Neural cell (in vitro differentiated cells): Measurements from ENCODE around the gene PLAC8L1. TPM values are rescaled to one million over a fixed set of nuclear protein-coding genes. Genes with fewer than 3 reads are reported as not detected.
"Not testable (repeated sequence)": the region's sequence is repeated elsewhere in the genome, so short reads cannot be mapped to it uniquely, and the experiment has no call there.

Experiments
- H2AFZ ChIP-seq: fragments of 200-600, 300-800 bp; sonication (generic), shearing (Covaris generic); 2 replicates; pipeline ENCODE4 v1.6.0; 2014; ENCODE audit warnings: low read depth, mild to moderate bottlenecking, antibody characterized with exemption, low read length, moderate library complexity
- H3F3A ChIP-seq: fragments of 200-600 bp; shearing (Covaris generic); 2 replicates; pipeline ENCODE4 v1.6.1; 2016; ENCODE audit warnings: mild to moderate bottlenecking, moderate library complexity, mixed read lengths, antibody characterized with exemption, low read length; ENCODE audit not compliant: insufficient read depth, poor library complexity, severe bottlenecking
- H3K27ac ChIP-seq: fragments of 200-600, 300-800 bp; sonication (generic), shearing (Covaris generic); 2 replicates; pipeline ENCODE4 v1.5.1; 2014; ENCODE audit warnings: mild to moderate bottlenecking, low read length, moderate library complexity
- H3K27me3 ChIP-seq: fragments of 300-800, 200-600 bp; sonication (generic), shearing (Covaris generic); 2 replicates; pipeline ENCODE4 v1.6.0; 2014; ENCODE audit warnings: mild to moderate bottlenecking, low read depth, low read length, moderate library complexity; ENCODE audit not compliant: insufficient read depth
- H3K36me3 ChIP-seq: fragments of 300-800, 200-600 bp; sonication (generic), shearing (Covaris generic); 2 replicates; pipeline ENCODE4 v1.5.1; 2014; ENCODE audit warnings: mild to moderate bottlenecking, antibody characterized with exemption, low read length, moderate library complexity; ENCODE audit not compliant: insufficient read depth
- H3K4me2 ChIP-seq: fragments of 300-800, 200-600 bp; sonication (generic), shearing (Covaris generic); 2 replicates; pipeline ENCODE4 v1.6.0; 2014; ENCODE audit warnings: mild to moderate bottlenecking, low read length
- H3K4me3 ChIP-seq: fragments of 300-800, 200-600 bp; sonication (generic), shearing (Covaris generic); 2 replicates; pipeline ENCODE4 v1.5.1; 2014; ENCODE audit warnings: mild to moderate bottlenecking, low read length, moderate library complexity
- H3K79me2 ChIP-seq: fragments of 200-600 bp; shearing (Covaris generic); replicated peaks from 2 replicates; pipeline ENCODE4 v1.6.0; 2014; ENCODE audit warnings: mild to moderate bottlenecking, low read length, moderate library complexity; ENCODE audit not compliant: insufficient read depth
- H3K9ac ChIP-seq: fragments of 300-800, 200-600 bp; sonication (generic), shearing (Covaris generic); 2 replicates; pipeline ENCODE4 v1.6.1; 2016; ENCODE audit warnings: mild to moderate bottlenecking, low read length, mixed read lengths
- H3K9me2 ChIP-seq: fragments of 200-600 bp; shearing (Covaris generic); 2 replicates; pipeline ENCODE4 v1.6.1; 2016; ENCODE audit warnings: mild to moderate bottlenecking, low read length, mixed read lengths; ENCODE audit not compliant: insufficient read depth
- H3K9me3 ChIP-seq: fragments of 200-600, 300-800 bp; sonication (generic), shearing (Covaris generic); 2 replicates; pipeline ENCODE4 v1.6.1; 2016; ENCODE audit warnings: mild to moderate bottlenecking, mixed run types, low read length, moderate library complexity, mixed read lengths
- H4K20me1 ChIP-seq: fragments of 200-600 bp; shearing (Covaris generic); 2 replicates; pipeline ENCODE4 v1.6.1; 2016; ENCODE audit warnings: mild to moderate bottlenecking, mixed run types; ENCODE audit not compliant: insufficient read depth
- EP300 ChIP-seq: fragments of 450-650 bp; conservative IDR thresholded peaks from 2 replicates; pipeline ENCODE4 v1.6.1; 2014; ENCODE audit warnings: antibody characterized with exemption, mild to moderate bottlenecking, moderate library complexity; ENCODE audit not compliant: poor library complexity, severe bottlenecking
- EZH2 ChIP-seq: fragments of 200-600, 300-800 bp; shearing (Covaris generic), sonication (generic); IDR thresholded peaks from 2 replicates; pipeline ENCODE4 v1.6.1; 2014; ENCODE audit warnings: antibody characterized with exemption, low read length, borderline replicate concordance, mild to moderate bottlenecking; ENCODE audit not compliant: insufficient read depth, poor library complexity, severe bottlenecking
- MXI1 ChIP-seq: fragments of 450-650 bp; conservative IDR thresholded peaks from 2 replicates; pipeline ENCODE4 v1.6.1; 2014; ENCODE audit warnings: antibody characterized with exemption, mild to moderate bottlenecking; ENCODE audit not compliant: poor library complexity, severe bottlenecking
- POLR2AphosphoS5 ChIP-seq: IDR thresholded peaks from 2 replicates; pipeline ENCODE4 v1.6.1; 2012
- RAD21 ChIP-seq: fragments of 450-650 bp; conservative IDR thresholded peaks from 2 replicates; pipeline ENCODE4 v1.6.1; 2014; ENCODE audit warnings: antibody characterized with exemption, mild to moderate bottlenecking, moderate library complexity
- SMC3 ChIP-seq: fragments of 450-650 bp; conservative IDR thresholded peaks from 2 replicates; pipeline ENCODE4 v1.6.1; 2014; ENCODE audit warnings: antibody characterized with exemption, mild to moderate bottlenecking, moderate library complexity; ENCODE audit not compliant: poor library complexity
- TAF1 ChIP-seq: IDR thresholded peaks from 2 replicates; pipeline ENCODE4 v1.6.1; 2012; ENCODE audit warnings: low read depth
- polyA plus RNA-seq: library from polyadenylated mRNA; depleted of rRNA; stranded (reverse); fragments of >200 nt; gene quantifications from 2 replicates; pipeline ENCODE4 v1.2.3, GENCODE V29; 2014
- TF ChIP-seq, protein P1 (sequence below): fragments of 450-650 bp; IDR thresholded peaks from 2 replicates; pipeline ENCODE4 v1.5.1; 2014; ENCODE audit warnings: antibody characterized with exemption, mild to moderate bottlenecking, moderate library complexity; ENCODE audit not compliant: poor library complexity, severe bottlenecking
- TF ChIP-seq, protein P2 (sequence below): IDR thresholded peaks from 2 replicates; pipeline ENCODE4 v1.6.1; 2012; ENCODE audit warnings: borderline replicate concordance

The PLAC8L1 gene
- polyA plus RNA-seq, 1 donor from 2014 or later = 0.93 TPM

DNA sequence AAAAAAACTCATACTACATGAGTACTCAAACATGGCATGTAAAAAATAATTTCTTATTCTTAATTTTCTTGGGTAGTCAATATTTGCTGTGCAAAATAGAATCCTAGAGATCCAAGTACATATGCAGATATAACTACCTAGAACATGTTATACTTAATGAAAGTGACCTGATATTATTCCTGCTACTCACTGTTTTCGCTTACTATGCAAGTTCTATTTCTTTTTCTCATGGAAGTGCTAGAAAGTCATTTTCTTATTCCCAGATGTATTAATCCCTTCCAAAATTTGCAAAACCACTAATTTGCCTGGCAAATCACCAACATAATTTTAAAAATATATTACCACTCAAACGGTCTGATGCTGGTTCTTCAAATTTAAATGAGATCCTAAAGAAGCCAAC lies 19.2 kb upstream of the PLAC8L1 start:
- no peaks in the 10 kb centered on the region for H3K9me3 ChIP-seq
- no peaks in the 10 kb centered on the region for H3K9me2 ChIP-seq
- no peak for TF ChIP-seq SMC3
- TF ChIP-seq MXI1 = no peak
- TF ChIP-seq POLR2AphosphoS5 = no peak
- H3F3A ChIP-seq = no peaks in the 10 kb centered on the region
- H3K27ac ChIP-seq = no peak overlapping the region
- no peaks in the 10 kb centered on the region for H4K20me1 ChIP-seq
- peaks cover 10% of the 10 kb centered on the region for H3K36me3 ChIP-seq
- no peaks in the 10 kb centered on the region for H3K79me2 ChIP-seq
- no peak overlapping the region for H2AFZ ChIP-seq
- no peaks in the 10 kb centered on the region for H3K27me3 ChIP-seq
- no peak overlapping the region for H3K9ac ChIP-seq
- H3K4me3 ChIP-seq = no peak overlapping the region
- no peak overlapping the region for H3K4me2 ChIP-seq

DNA sequence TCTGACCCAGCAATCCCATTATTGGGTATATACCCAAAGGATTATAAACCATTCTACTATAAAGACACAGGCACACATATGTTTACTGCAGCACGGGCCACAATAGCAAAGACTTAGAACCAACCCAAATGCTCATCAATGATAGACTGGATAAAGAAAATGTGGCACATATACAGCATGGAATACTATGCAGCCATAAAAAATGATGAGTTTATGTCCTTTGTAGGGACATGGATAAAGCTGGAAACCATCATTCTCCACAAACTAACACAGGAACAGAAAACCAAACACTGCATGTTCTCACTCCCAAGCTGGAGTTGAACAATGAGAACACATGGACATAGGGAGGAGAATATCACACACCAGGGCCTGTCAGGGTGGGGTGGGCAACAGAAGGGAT lies 16.1 kb upstream of the PLAC8L1 start:
- H3K4me2 ChIP-seq, H3K9me2 ChIP-seq, H3K9me3 ChIP-seq, H3K4me3 ChIP-seq, H2AFZ ChIP-seq, H3K9ac ChIP-seq, H3K27me3 ChIP-seq, H3F3A ChIP-seq, H3K79me2 ChIP-seq, H3K27ac ChIP-seq, H4K20me1 ChIP-seq: not testable (repeated sequence)
- peaks cover 11% of the 10 kb centered on the region for H3K36me3 ChIP-seq

DNA sequence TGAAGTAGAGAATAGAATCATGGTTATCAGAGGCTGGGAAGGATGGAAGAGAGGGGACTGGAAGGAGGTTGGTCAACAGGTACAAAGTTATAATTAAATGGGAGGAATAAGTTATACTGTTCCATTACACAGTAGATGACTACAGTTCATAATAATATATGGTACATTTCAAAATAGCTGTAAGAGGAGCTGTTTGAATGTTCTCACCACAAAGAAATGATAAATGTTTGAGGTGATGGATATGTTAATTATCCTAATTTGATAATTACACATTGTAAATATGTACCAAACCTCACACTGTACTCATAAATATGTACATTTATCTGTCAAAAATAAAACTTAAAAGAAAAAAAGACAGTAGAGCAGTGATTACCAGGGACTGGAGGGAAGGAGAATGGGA lies 12.9 kb upstream of the PLAC8L1 start:
- no peak overlapping the region for H3K27ac ChIP-seq
- no peaks in the 10 kb centered on the region for H3K27me3 ChIP-seq
- no peaks in the 10 kb centered on the region for H3K79me2 ChIP-seq
- no peak overlapping the region for H3K9ac ChIP-seq
- H3K9me2 ChIP-seq = no peaks in the 10 kb centered on the region
- TF ChIP-seq TAF1 (no peak), EP300 (no peak), POLR2AphosphoS5 (no peak), SMC3 (no peak), EZH2 (no peak), RAD21 (no peak), MXI1 (no peak)
- TF ChIP-seq, protein P1, sequence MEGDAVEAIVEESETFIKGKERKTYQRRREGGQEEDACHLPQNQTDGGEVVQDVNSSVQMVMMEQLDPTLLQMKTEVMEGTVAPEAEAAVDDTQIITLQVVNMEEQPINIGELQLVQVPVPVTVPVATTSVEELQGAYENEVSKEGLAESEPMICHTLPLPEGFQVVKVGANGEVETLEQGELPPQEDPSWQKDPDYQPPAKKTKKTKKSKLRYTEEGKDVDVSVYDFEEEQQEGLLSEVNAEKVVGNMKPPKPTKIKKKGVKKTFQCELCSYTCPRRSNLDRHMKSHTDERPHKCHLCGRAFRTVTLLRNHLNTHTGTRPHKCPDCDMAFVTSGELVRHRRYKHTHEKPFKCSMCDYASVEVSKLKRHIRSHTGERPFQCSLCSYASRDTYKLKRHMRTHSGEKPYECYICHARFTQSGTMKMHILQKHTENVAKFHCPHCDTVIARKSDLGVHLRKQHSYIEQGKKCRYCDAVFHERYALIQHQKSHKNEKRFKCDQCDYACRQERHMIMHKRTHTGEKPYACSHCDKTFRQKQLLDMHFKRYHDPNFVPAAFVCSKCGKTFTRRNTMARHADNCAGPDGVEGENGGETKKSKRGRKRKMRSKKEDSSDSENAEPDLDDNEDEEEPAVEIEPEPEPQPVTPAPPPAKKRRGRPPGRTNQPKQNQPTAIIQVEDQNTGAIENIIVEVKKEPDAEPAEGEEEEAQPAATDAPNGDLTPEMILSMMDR = no peak
- TF ChIP-seq, protein P2, sequence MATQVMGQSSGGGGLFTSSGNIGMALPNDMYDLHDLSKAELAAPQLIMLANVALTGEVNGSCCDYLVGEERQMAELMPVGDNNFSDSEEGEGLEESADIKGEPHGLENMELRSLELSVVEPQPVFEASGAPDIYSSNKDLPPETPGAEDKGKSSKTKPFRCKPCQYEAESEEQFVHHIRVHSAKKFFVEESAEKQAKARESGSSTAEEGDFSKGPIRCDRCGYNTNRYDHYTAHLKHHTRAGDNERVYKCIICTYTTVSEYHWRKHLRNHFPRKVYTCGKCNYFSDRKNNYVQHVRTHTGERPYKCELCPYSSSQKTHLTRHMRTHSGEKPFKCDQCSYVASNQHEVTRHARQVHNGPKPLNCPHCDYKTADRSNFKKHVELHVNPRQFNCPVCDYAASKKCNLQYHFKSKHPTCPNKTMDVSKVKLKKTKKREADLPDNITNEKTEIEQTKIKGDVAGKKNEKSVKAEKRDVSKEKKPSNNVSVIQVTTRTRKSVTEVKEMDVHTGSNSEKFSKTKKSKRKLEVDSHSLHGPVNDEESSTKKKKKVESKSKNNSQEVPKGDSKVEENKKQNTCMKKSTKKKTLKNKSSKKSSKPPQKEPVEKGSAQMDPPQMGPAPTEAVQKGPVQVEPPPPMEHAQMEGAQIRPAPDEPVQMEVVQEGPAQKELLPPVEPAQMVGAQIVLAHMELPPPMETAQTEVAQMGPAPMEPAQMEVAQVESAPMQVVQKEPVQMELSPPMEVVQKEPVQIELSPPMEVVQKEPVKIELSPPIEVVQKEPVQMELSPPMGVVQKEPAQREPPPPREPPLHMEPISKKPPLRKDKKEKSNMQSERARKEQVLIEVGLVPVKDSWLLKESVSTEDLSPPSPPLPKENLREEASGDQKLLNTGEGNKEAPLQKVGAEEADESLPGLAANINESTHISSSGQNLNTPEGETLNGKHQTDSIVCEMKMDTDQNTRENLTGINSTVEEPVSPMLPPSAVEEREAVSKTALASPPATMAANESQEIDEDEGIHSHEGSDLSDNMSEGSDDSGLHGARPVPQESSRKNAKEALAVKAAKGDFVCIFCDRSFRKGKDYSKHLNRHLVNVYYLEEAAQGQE = no peak
- H3K36me3 ChIP-seq = peaks cover 9% of the 10 kb centered on the region
- no peaks in the 10 kb centered on the region for H3F3A ChIP-seq
- H3K4me3 ChIP-seq = no peak overlapping the region
- H4K20me1 ChIP-seq = no peaks in the 10 kb centered on the region
- no peaks in the 10 kb centered on the region for H3K9me3 ChIP-seq
- H2AFZ ChIP-seq = no peak overlapping the region
- no peak overlapping the region for H3K4me2 ChIP-seq

DNA sequence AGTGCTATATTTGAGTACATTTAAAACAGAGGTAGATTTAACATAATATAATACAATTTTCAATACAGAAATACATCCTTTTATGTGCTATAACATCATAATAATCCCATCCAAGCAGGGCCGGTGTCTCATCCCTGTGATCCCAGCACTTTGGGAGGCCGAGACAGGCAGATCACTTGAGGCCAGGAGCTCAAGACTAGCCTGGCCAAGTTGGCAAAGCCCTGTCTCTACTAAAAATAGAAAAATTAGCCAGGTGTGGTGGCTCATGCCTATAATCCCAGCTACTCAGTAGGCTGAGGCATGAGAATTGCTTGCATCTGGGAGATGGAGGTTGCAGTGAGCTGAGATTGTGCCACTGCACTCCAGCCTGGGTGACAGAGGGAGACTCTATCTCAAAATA lies 11.8 kb upstream of the PLAC8L1 start:
- not testable (repeated sequence) for H3F3A ChIP-seq, H3K9me2 ChIP-seq, H2AFZ ChIP-seq, H4K20me1 ChIP-seq, H3K4me3 ChIP-seq, H3K36me3 ChIP-seq, H3K9me3 ChIP-seq, H3K9ac ChIP-seq, H3K4me2 ChIP-seq, H3K79me2 ChIP-seq, H3K27ac ChIP-seq, H3K27me3 ChIP-seq
